PC-3 (cell line): ENCODE measurements around the gene CD151. TPM values are rescaled to one million over a fixed set of nuclear protein-coding genes. Genes with fewer than 3 reads are reported as not detected.

Experiments
- ATAC-seq: fragments of 200-7000 bp; cut with Tn5 transposase; 2 replicates; pipeline ENCODE4 v1.9.1; 2020; ENCODE audit warnings: mild to moderate bottlenecking, moderate library complexity
- BruUV-seq: library from RNA; stranded (reverse); fragments of 400-500 nt; replicated peaks from 2 replicates; lab custom pipeline; 2021; lab: Mats Ljungman, UMichigan
- CTCF ChIA-PET: fragments of 300-600 bp; sonication (Branson Sonifier 250); formaldehyde crosslinking; loops from one replicate; lab custom pipeline; 2022; ENCODE audit warnings: antibody characterized with exemption; lab: Charles Lee
- POLR2A ChIA-PET: fragments of 300-600 bp; sonication (Branson Sonifier 250); formaldehyde crosslinking; loops from one replicate; lab custom pipeline; 2022; ENCODE audit warnings: antibody characterized with exemption; ENCODE audit not compliant: unreplicated experiment; lab: Charles Lee
- DNase-seq: peaks from one replicate; pipeline ENCODE4 v3.0.0-alpha.2; 2015
- H2AFZ ChIP-seq: fragments of 300-600 bp; sonication (generic); 2 replicates; pipeline ENCODE4 v1.6.0; 2016; ENCODE audit warnings: antibody characterized with exemption, low read length
- H3F3A ChIP-seq: fragments of 300-600 bp; sonication (generic); one replicate; pipeline ENCODE4 v1.6.0; 2017; ENCODE audit warnings: antibody characterized with exemption, low read length, control low read depth, mild to moderate bottlenecking; ENCODE audit not compliant: unreplicated experiment
- H3K27ac ChIP-seq: fragments of 300-600 bp; sonication (generic); 2 replicates; pipeline ENCODE4 v1.5.1; 2016; ENCODE audit warnings: mild to moderate bottlenecking, low read length
- H3K27me3 ChIP-seq: fragments of 300-600 bp; sonication (generic); 2 replicates; pipeline ENCODE4 v1.6.1; 2016; ENCODE audit warnings: low read length, mixed read lengths
- H3K36me3 ChIP-seq: fragments of 300-600 bp; sonication (generic); 2 replicates; pipeline ENCODE4 v1.6.1; 2016; ENCODE audit warnings: low read depth, mixed run types, low read length, mixed read lengths
- H3K4me1 ChIP-seq: fragments of 300-600 bp; sonication (generic); 2 replicates; pipeline ENCODE4 v1.5.1; 2016; ENCODE audit warnings: low read length; ENCODE audit not compliant: insufficient read depth
- H3K4me2 ChIP-seq: fragments of 300-600 bp; sonication (generic); 2 replicates; pipeline ENCODE4 v1.6.0; 2016; ENCODE audit warnings: low read length
- H3K4me3 ChIP-seq: fragments of 300-600 bp; sonication (generic); 2 replicates; pipeline ENCODE4 v1.5.1; 2016; ENCODE audit warnings: mild to moderate bottlenecking, low read length, mixed read lengths
- H3K79me2 ChIP-seq: fragments of 300-600 bp; sonication (generic); 2 replicates; pipeline ENCODE4 v1.6.1; 2017; ENCODE audit warnings: low read length, mixed read lengths
- H3K9ac ChIP-seq: fragments of 300-600 bp; sonication (generic); 2 replicates; pipeline ENCODE4 v1.6.0; 2016; ENCODE audit warnings: mild to moderate bottlenecking, low read length
- H3K9me2 ChIP-seq: fragments of 300-600 bp; sonication (generic); replicated peaks from 2 replicates; pipeline ENCODE4 v1.6.1; 2016; ENCODE audit warnings: mixed run types, low read length, mixed read lengths
- H3K9me3 ChIP-seq: fragments of 300-600 bp; sonication (generic); 2 replicates; pipeline ENCODE4 v1.6.1; 2016; ENCODE audit warnings: low read length, mixed read lengths
- H4K20me1 ChIP-seq: fragments of 300-600 bp; sonication (generic); 2 replicates; pipeline ENCODE4 v1.6.1; 2016; ENCODE audit warnings: low read length, mixed read lengths
- CTCF ChIP-seq: fragments of 300-600 bp; sonication (generic); conservative IDR thresholded peaks from 2 replicates; pipeline ENCODE4 v1.5.1; 2017; ENCODE audit warnings: antibody characterized with exemption, low read depth, mild to moderate bottlenecking, low read length
- EZH2 ChIP-seq: fragments of 300-600 bp; sonication (generic); IDR thresholded peaks from one replicate; pipeline ENCODE4 v1.6.1; 2017; ENCODE audit warnings: antibody characterized with exemption, mild to moderate bottlenecking, low read length; ENCODE audit not compliant: unreplicated experiment
- EZH2phosphoT487 ChIP-seq: fragments of 300-600 bp; sonication (generic); IDR thresholded peaks from 2 replicates; pipeline ENCODE4 v1.6.1; 2018; ENCODE audit warnings: mild to moderate bottlenecking, antibody characterized with exemption, low read length, borderline replicate concordance
- intact Hi-C: fragments of 100-400 bp; cut with micrococcal nuclease; formaldehyde crosslinking; loops from 2 replicates; pipeline ENCODE4 v1.9.0; 2023
- total RNA-seq: library from RNA; depleted of rRNA; stranded (reverse); fragments of >200 nt; gene quantifications from 2 replicates; pipeline ENCODE4 v1.2.3, GENCODE V29; 2014

The CD151 gene
- total RNA-seq, 1 experiment from 2014 or later = 469 TPM

GRCh38 chr11:786235-787083, 46.3 kb upstream of the CD151 start:
- Histone ChIP-seq H3K9me3 (no peaks in the 10 kb centered on the region), H3K79me2 (no peaks in the 10 kb centered on the region), H3K4me3 (no peak overlapping the region), H2AFZ (no peak overlapping the region), H3K36me3 (no peaks in the 10 kb centered on the region), H3K4me2 (no peak overlapping the region), H3K9me2 (no peaks in the 10 kb centered on the region), H3K27ac (no peak overlapping the region), H3K27me3 (no peaks in the 10 kb centered on the region), H4K20me1 (no peaks in the 10 kb centered on the region), H3K4me1 (no peaks in the 10 kb centered on the region), H3F3A (no peaks in the 10 kb centered on the region), H3K9ac (no peak overlapping the region)
- intact Hi-C loops = no loop called here
- BruUV-seq = no TSS peak
- no peak for DNase-seq
- no peak for ATAC-seq
- POLR2A ChIA-PET = no interaction called here
- TF ChIP-seq CTCF = no peak
- no peak for TF ChIP-seq EZH2
- no peak for TF ChIP-seq EZH2phosphoT487
- CTCF ChIA-PET = no interaction called here

GRCh38 chr11:787084-787675, 45.6 kb upstream of the CD151 start:
- H3K4me3 ChIP-seq = no peak overlapping the region
- H3F3A ChIP-seq = no peaks in the 10 kb centered on the region
- TF ChIP-seq EZH2phosphoT487 (no peak), CTCF (no peak), EZH2 (no peak)
- no peaks in the 10 kb centered on the region for H3K27me3 ChIP-seq
- CTCF ChIA-PET = no interaction called here
- H3K9me2 ChIP-seq = no peaks in the 10 kb centered on the region
- no peak overlapping the region for H3K4me2 ChIP-seq
- POLR2A ChIA-PET = no interaction called here
- H2AFZ ChIP-seq = no peak overlapping the region
- H3K9ac ChIP-seq = no peak overlapping the region
- no peak for DNase-seq
- BruUV-seq = no TSS peak
- no peaks in the 10 kb centered on the region for H4K20me1 ChIP-seq
- no peak for ATAC-seq
- H3K4me1 ChIP-seq = no peaks in the 10 kb centered on the region
- H3K36me3 ChIP-seq = no peaks in the 10 kb centered on the region
- H3K9me3 ChIP-seq = no peaks in the 10 kb centered on the region
- H3K79me2 ChIP-seq = no peaks in the 10 kb centered on the region
- intact Hi-C loops = no loop called here
- H3K27ac ChIP-seq = no peak overlapping the region
